CD4-positive, alpha-beta T cell treated with Interleukin-6 at 100 ng/mL for 8 hours (primary cell): ENCODE results near the gene CD177.
"Not testable (repeated sequence)": the region's sequence is repeated elsewhere in the genome, so short reads cannot be mapped to it uniquely, and the experiment has no call there.

Source experiments
- DNase-seq: peaks from one replicate; pipeline ENCODE4 v3.0.0-alpha.2; 2020; ENCODE audit warnings: mixed read lengths, low spot score

CD177 gene, protein sequence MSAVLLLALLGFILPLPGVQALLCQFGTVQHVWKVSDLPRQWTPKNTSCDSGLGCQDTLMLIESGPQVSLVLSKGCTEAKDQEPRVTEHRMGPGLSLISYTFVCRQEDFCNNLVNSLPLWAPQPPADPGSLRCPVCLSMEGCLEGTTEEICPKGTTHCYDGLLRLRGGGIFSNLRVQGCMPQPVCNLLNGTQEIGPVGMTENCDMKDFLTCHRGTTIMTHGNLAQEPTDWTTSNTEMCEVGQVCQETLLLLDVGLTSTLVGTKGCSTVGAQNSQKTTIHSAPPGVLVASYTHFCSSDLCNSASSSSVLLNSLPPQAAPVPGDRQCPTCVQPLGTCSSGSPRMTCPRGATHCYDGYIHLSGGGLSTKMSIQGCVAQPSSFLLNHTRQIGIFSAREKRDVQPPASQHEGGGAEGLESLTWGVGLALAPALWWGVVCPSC

DNA sequence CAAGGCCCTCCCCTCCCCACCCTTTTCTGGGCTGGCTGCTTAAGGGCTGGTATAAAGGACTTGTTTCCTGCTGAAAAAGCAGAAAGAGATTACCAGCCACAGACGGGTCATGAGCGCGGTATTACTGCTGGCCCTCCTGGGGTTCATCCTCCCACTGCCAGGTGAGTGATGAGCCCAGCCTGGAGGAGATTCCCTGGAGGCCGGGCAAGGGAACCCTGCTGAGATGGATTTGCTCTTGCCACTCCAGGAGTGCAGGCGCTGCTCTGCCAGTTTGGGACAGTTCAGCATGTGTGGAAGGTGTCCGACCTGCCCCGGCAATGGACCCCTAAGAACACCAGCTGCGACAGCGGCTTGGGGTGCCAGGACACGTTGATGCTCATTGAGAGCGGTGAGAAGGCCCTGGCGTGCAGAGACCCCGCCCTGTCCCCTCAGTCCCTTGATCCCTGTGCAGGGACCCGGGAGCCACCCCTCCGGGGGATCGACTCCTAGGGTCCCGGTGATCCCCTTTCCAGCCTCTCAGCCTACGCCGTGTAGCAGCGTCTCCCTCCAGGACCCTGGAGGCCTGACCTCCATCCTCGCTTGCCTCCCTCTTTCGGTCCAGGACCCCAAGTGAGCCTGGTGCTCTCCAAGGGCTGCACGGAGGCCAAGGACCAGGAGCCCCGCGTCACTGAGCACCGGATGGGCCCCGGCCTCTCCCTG, at the start of gene CD177:
TSS of gene CD177 (plus strand) at position 81 of the 699 bp plus-strand sequence. CDS start at position 110, 29 bp downstream.
- DNase-seq = no peak

DNA sequence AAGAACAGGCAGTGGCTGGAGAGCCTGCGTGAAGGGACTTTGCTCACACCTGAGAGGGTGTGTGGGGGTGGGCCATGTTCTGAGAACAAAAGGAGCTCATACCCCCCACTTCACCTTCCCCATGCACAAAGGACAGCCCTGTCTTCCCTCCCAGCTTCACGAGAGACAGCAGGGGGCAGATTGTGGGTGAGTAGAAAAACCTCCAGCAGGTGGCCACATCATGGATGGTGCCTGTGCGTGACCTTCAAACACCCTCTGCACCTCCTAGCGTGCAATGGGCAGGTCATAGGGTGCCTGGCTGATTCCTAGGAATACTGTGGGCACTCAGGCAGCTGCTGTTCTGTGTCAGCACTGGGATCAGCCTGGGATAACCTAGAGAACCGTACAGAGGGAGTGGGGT, 47.8 kb upstream of the CD177 start:
- no peak for DNase-seq

DNA sequence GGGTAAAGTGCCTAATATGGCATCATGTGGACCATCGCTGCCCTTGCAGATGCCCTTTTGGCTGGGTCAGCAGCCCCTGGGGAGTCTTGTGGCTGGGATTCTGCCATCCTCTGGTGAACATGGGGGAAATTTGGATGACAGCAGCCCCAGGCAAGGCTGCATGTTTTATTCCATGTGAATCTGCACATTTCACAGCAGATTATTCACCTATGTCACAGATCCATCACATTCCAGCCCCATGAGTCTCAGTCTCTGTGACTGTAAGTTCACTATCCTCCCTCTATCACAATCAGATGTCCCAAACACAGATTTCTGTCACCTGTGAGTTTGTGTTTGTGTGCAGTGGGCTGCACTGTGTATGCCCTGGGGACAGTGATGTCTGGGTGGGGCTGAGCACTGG, 47.4 kb upstream of the CD177 start:
- DNase-seq = no peak

DNA sequence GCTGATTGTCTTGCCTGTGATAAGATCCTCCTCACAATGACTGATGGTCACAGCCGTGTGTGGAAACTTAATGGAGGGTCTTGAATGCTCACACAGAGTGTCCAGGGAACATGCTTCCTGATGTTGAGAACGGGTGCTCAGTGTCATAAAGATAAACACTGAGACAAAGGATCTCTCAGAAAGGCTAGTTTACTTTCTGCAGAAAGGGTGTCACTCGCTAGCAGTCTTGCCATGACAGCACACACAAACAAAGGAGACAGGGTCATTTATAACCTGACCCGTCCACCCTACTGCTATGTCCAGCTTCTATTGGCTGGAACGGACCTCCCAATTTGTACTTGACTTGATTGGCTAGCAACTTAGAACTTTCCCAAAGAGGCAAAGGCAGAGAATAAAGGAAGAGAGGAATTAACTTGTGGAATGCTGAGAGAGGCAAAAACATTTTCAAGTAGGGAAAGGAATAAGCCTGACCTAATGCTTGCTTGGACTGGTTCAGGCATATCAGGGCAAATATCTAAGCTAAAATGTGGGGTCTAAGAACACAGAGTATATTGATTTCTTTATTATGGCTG, 45.2 kb upstream of the CD177 start:
- DNase-seq = no peak

DNA sequence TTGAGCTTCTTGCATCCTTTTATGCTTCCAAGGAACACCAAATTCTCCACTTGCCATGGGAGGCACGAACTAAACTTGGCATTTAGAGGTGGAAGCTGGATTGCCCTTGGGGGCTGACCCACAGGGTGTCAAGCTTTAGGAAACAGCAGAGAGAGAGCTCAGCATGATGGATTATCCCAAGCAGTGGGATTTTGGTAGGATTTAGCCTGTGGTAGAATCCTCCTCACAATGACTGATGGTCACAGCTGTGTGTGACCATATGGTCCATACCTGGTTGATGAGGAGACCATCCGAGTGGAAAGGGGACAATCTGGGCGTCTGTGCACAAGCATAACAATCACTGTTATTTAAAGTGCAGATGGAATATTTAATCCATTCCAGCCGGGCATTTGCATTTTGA, 44.0 kb upstream of the CD177 start:
- no peak for DNase-seq

DNA sequence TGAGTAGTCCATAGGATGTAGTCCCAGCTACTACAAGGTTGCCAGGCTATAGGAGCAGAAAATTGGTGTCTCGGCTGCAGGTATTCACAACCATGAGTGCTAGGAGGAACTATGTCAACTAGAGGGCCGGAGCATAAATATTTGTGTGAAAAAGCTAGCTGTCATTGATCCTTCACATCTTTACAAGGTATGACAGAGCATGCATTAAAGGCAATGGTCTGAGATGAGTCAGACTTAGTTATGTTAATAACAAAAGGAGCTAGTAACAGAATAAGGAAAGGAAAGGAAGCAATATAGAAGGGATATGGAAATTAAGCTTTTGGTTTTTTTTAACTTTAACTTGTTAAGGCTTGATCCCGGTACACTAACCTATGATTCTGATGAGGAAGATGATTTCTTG, 43.3 kb upstream of the CD177 start:
- no peak for DNase-seq

DNA sequence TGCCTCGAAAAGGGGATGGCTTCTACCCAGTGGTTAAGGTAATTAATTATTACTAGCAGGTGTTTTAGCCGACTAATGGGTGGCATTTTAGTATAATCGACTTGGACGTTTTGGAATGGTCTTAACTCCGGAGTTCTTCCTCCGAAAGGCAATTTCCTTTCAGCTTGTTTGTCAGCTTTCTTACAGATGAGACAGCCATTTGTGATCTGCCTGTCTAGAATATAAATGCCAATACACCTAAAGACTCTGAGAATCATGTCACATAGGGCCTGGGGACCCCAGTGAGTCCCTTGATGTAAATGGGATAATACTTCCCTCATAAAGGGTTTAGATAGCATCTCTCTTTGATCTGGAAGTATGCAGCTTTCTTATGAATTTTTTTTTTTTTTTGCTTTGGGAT, 42.2 kb upstream of the CD177 start:
- DNase-seq = no peak

DNA sequence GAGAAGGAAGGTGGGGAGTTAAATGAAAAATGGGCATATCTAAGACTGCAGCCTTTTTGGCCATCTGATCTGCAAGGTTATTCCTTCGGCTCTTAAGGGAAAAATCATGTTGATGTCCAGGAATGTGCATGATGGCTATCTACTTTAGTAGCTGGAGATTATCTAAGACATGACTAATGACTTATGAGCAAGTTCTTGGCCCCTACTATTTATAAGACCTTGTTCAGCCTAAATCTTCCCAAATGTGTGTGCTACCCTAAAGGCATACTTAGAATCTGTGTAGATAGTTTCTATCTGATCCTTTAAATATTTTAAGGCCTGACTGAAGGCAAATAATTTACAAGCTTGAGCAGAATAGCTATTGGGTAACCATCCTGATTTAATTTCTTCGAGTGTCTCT, 41.8 kb upstream of the CD177 start:
- no peak for DNase-seq

DNA sequence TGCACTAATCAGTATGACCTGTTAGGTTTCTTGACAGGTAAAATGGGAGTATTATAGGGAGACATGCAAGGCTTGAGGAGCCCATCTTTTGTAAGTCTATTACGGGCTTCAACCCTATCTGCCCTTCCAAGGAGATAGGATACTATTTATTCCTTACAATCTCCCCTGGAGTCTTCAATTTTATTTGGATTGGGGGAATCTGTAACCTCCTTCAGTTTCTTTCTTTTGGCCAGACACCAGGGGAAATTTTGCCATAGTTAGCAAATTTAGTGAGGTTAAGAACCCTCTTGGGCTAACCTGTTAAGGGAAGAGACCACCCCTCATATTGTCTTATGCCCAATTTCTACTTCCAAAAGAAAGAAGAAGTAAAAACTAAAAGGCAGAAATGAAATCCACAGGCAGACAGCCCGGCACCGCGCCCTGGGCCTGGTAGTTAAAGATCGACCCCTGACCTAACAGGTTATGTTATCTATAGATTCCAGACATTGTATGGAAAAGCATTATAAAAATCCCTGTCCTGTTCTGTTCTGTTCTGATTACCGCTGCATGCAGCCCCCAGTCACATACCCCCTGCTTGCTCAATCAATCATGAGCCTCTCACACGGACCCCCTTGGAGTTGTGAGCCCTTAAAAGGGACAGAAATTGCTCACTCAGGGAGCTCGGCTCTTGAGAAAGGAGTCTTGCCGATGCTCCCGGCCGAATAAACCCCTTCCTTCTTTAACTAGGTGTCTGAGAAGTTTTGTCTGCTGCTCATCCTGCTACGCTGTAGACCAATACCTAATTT, 39.6 kb upstream of the CD177 start:
- DNase-seq = no peak

DNA sequence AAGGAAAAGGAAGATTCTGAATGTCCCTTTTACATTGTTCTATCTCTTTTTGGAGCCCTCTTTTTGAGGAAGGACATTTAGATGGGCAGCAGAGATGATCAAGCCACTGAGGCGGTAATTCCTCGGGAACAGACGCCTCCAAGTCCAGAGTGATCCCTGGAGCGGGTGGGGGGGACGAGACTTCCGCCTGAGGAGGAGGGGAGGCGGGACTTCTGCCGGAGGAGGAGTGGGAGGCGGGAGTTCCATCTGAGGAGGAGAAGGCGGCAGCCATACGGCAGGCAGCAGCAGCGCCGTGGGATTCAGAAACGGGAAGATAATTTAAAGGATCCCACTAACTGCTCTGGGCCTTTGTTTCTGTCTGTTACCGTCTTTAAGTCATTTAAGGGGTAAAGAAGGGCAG, 37.6 kb upstream of the CD177 start:
- no peak for DNase-seq

DNA sequence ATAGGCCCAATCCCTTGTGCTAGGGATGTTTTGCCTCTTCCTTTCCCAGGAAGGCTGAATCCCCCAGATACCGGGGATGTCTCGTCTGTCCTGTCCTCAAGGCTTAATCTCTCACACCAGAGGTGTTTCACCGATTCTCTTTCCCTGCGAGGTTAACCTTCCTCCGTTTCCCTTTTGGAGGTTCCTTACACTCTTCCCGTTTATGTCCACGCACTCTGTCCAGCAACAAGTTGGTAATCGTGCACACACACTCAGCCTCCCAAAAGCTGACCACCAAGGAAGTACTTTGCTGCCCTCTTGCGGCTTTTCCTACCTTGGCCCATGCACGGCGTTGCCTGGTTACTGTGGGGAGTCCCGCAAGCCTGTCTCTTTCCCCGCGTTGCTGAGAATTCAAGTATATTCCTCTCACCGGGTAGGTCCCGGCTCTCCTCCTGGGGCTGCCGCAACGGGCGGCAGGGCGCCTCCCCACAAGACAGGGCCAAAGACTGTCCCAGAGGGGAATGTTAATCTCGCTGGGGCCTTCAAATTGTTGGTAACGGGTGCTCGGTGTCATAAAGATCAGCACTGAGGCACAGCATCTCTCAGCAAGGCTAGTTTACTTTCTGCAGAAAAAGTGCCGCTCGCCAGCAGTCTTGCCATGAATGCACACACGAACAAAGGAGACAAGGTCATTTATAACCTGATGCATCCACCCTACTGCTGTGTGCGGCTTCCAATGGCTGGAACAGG, 36.7 kb upstream of the CD177 start:
- DNase-seq = no peak

DNA sequence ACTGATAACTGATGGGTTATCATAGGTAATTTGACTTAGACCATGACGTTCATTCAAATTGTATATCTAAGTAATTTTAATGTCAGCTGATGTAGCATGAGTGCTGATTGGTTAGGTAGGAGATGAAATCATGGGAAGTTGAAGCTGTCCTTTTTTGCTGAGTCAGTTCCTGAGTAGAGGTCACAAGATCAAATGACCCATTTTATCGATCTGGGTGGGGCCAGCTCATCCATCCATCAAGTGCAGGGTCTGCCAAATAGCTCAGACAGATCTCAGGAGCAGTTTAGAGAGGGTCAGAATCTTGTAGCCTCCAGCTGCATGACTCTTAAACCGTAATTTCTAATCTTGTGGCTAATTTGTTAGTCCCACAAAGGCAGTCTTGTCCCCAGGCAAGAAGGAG, 35.3 kb upstream of the CD177 start:
- no peak for DNase-seq

DNA sequence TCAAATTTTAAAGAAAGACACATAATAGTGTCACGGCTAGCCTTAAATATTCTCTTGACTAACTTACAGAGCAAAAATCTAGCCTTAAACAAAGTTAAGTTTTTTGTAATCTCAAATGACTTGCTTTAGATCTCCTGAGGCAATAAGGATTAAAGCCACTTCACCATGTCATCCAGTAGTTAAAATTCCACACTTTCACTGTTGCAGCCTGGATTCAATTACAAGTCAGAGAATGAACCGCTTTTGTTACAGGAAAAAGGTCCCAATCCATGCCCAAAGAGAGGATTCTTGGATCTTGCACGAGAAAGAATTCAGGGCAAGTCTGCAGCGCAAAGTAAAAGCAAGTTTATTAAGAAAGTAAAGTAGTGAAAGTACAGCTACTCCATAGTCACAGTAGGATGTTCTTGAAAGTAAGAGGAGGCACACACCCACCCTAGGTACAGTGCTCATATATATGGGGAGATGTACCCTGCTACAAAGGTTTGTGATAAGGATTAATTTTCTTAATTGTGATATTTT, 34.6 kb upstream of the CD177 start:
- no peak for DNase-seq

DNA sequence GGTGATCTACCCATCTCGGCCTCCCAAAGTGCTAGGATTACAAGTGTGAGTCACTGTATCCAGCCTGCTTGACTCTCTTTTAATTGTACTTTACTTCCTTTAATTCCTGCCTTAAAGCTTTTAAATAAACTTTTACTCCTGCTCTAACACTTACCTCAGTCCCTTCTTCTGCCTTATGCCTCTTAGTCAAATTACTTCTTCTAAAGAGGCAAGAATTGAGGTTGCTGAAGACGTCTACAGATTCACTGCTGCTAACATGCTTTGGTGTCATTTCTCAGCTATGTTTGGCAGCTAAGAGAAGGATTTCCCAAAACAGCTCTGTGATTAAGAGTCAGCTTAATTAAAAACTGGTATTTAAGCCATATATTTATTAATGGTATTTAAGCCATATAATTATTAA, 32.9 kb upstream of the CD177 start:
- no peak for DNase-seq

DNA sequence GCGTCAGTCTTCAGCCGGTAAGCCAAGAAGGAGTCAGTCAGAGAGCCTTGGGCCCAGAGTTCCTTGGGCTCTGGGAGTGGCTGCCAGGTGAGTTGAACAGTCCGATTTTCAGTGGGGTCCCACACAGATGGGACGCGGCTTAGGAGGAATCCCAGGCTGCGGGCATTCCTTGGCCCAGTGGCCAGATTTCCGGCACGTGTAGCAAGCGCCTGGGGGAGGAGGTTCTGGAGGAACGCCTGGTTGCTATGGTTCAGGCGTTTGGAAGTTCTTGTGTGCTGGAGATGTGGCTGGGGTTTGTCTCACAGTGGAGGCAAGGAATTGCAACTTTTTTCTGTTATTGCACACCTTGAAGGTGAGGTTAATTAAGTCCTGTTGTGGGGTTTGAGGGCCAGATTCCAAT, 26.7 kb upstream of the CD177 start:
- DNase-seq = not testable (repeated sequence)

DNA sequence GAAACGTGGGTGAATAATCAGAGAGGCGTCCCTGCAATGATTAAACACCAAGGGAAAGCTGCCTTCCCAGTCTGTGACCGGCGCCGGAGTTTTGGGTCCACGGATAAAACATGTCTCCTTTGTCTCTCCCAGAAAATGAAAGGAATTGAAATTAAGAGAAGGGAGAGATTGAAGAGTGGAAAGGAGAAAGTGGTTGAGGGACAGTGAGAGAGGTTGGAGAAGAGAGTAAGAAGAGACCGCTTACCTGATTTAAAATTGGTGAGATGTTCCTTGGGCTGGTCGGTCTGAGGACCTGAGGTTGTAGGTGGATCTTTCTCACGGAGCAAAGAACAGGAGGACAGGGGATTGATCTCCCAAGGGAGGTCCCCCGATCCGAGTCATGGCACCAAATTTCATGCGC, 24.9 kb upstream of the CD177 start:
- DNase-seq = not testable (repeated sequence)

DNA sequence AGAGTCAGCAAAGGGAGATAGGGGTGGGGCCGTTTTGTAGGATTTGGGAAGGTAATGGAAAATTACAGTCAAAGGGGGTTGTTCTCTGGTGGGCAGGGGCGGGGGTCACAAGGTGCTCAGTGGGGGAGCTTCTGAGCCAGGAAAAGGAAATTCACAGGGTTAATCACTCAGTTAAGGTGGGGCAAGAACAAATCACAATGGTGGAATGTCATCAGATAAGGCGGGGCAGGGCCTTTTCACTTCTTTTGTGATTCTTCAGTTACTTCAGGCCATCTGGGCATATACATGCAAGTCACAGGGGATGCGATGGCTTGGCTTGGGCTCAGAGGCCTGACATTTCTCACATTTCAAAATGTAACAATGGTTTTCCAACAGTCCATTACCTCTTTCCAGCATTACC, 24.4 kb upstream of the CD177 start:
- not testable (repeated sequence) for DNase-seq

DNA sequence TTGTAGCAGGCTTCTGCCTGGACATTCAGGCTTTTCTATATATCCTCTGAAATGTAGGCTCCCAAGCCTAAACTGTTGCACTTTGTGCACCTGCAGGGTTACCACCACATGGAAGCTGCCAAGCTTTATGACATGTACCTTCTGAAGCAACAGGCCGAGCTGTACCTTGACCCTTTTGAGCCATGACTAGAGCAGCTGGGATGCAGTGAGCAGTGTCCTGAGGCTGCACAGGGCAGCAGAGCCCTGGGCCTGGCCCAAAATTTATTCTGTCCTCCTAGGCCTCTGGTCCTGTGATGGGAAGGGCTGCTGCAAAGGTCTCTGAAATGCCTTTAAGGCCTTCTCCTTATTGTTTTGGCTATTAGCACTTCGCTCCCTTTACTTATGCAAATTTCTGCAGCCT, 23.5 kb upstream of the CD177 start:
- DNase-seq = no peak

DNA sequence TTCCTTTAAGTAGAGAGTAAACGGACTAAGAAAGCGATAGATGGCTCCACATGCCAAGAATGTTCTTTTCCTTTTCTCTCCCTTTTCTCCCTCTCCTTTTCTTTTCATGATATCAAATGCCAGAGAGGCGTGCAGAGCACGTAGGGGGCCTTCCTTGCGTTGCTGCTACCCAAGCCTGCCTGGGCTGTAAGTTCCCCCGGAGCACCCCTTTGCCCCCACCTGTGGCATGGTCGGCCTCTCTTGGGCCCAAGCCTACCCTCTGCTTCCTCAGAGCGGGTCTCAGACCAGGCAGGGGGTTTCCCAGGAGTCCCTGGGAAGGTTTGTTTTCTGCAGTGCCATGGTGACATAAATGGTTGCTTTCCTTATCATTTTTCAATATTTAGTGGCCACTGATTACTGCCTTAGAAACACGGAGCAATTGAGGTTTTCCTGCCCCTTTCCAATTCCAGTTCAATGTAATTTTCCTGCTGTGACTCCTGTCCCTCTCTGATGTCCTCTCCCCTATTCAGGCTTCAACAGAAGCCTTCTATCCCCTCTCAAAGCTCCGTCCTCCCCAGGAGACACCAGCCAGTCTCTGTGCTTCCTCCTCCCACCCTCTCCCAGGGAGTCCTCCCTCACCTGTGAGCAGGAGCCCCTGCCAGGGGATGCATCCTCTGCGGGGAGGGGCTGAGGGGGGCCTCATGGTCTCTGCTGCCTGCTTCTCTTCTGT, 22.6 kb upstream of the CD177 start:
- DNase-seq = no peak

DNA sequence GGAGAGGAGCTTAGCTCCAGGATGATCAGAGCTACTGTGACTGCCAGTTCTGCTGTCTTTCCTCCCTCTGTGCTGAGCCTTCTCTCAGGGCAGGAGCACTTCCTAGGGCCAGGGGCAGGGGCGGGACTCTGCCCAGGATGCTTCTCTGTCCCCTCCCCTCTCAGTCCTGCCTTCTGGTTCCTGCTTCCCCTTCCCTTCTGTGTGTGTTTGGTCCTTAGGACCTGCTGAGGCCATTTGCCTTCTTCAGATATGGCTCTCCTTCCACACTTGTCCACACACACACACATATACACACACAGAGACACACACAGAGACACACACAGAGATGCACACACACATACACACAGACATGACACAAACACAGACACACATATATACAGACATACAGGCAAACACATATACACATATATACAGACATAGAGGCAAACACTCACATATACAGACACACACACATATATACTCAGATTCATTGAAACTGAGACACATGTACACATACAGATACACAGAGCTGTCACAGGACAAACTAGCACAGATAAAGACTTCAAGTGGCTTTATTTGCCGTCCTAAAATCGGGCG, 22.0 kb upstream of the CD177 start:
- DNase-seq = no peak
